Hematopoietic multipotent progenitor cell treated with erythropoietin and hydrocortisone succinate and interleukin-3 and kit ligand, for 6 days (in vitro differentiated cells): Measurements from ENCODE around the gene SLC9A3.
A peak's percentile ranks its signal among the peaks of the same experiment; 100 is the strongest.

Experiments
- DNase-seq: peaks from one replicate; pipeline ENCODE4 v3.0.0-alpha.2; 2015

SLC9A3 gene

GRCh38 chr5:438481-438981 is 85.7 kb downstream of the SLC9A3 start:
- DNase-seq = no peak

- DNase-seq = no peak
Observed at GRCh38 chr5:437281-437771, 86.9 kb downstream of the SLC9A3 start.

DNA sequence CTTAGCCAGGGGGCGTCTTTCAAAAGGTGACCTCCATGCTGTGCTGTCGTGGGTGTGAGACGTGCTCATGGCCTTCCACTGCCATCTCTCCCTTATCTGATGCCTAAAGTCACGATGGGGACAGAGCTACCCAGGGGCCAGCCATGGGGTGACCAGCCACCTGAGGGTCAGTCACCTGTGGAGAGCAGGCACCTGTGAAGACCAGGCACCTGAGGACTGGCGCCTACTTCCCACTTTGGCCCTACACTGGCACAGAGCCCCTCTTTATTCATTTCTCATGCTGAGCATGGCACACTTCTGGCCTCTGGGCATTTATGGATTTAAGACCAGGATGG is 87.6 kb downstream of the SLC9A3 start:
- DNase-seq = no peak

GRCh38 chr5:435961-436640 is 88.1 kb downstream of the SLC9A3 start:
- peak; percentile 55 for DNase-seq

DNA sequence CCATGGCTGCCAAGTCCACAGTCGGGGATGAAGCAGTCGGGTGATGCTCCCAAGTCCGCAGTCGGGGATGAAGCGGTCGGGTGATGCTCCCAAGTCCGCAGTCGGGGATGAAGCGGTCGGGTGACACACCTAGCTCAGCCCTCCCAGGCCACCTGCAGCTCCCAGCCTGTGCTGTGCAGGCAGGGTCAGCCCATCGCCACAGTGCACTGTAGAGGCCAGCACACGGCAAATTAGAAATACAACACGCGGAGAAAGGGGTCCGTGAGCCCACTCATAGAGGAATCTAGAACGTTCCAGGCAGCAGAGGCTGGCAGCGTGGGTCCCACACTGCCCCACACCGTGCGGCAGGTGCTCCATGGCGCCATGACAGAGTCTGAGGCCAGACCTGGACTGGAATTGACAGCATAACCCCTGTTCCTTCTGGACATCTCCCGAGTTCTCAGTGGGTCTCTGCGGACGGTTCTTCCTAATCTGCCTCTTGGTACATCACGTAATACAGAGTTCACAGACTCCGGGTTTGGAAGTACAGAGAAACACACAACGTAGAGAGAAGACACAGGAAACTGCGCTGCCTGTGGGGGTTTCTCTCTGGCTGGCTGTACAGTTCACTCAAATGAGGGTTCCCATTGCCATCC is 89.0 kb downstream of the SLC9A3 start:
- no peak for DNase-seq

DNA sequence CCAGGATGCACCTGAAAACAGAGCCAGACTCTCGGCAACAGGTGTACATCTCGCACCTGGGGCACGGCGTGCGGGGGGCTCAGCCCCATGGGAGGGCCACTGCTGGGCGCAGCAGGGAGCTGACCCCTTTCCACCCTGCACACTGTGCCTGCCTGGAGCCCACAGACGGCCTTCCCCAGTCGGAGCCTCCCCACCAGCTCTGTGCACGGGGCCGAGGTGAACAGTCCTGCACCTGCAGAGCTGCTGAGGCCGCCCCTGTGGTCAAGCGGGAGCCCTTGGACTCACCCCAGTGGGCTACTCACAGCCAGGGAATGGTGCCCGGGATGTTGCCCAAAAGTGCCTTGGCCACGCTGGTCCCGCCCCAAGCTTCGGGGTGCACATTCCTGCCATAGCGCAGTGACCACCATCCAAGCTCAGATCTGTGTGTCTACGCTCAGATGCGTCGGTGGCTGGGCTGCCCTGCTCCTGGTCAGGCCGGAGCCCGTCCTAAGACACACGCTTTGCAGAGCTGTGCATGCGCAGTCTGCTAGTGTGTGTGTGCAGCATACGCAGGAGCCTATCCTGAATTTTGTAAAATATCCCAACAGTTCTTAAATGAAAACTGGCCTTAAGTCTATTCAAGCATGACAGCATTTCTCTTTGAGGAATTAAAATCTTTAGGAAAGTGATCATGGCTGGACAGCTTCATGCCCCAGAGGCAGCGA is 89.7 kb downstream of the SLC9A3 start:
- no peak for DNase-seq

DNA sequence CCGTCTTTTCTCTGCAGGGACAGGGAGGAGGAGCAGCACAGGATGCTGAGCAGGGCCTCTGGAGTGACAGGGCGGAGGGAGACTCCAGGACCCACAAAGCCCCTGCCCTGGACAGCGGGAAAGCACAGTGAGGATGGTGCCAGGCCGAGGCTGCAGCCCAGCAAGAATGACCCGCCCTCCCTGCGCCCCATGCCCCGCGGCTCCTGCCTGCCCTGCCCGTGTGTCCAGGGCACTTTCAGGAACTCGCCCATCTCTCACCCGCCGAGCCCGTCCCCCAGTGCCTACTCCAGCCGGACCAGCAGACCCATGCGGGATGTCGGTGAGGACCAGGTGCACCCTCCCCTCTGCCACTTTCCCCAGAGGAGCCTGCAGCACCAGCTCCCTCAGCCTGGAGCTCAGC is 90.4 kb downstream of the SLC9A3 start:
- DNase-seq = no peak

DNA sequence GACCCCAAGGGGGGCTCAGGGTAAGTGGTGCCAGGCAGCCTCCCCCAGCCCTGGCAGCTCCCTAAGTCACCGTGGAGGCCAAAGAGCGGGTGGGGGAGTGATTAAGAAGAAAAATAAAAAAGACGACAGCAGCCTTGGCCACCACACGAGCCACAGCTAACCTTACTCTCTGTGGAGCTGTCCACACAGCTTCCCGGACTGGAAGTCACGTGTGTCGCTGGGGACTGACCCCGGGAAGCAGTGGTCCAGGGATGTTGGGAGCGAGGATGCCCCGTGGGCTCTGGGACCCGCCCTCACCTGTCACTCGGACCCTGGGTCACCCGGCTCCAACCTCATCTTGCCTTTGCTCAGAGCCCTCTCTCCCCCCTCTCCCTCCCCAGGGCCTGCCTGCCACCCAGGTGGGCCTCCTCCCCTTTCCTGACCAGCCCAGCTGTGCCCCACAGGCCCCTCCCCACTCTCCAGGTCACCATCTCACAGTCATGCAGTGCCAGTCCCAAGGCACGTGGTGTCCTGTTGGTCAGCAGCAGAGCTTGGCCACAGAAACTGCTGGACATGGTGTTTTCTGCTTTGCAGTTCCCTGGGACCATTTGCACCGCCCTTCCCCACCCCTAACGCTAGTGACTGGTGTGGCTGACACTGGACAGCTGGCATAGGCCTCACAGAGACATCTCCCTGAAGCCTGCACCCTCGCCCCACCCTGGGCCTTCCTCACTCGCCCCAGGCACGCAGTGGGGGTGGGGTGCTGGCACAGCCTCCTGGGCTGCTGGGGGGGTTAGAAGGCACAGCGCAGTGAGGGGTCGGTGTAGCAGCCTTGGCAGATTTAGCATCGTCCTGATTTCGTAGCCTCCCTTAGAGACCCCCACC is 91.1 kb downstream of the SLC9A3 start:
- DNase-seq = no peak

- no peak for DNase-seq
Observed at GRCh38 chr5:432201-432927, 91.9 kb downstream of the SLC9A3 start.

DNA sequence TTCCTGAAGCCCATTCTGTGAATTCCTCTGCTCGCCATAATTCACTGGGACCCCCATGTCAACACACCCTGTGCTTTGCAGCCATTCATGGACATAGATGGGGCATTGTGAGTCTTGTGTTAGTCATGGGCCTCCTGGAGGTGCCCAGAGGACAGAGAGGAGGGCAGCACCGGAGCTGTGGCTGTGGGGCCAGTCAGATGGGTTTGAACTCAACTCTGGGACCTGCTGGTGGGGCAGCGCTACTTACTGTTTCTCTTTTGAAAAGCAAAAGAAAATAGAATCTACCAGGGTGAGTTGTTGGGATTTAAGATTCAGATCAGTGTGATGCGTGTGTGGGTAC is 92.6 kb downstream of the SLC9A3 start:
- no peak for DNase-seq

DNA sequence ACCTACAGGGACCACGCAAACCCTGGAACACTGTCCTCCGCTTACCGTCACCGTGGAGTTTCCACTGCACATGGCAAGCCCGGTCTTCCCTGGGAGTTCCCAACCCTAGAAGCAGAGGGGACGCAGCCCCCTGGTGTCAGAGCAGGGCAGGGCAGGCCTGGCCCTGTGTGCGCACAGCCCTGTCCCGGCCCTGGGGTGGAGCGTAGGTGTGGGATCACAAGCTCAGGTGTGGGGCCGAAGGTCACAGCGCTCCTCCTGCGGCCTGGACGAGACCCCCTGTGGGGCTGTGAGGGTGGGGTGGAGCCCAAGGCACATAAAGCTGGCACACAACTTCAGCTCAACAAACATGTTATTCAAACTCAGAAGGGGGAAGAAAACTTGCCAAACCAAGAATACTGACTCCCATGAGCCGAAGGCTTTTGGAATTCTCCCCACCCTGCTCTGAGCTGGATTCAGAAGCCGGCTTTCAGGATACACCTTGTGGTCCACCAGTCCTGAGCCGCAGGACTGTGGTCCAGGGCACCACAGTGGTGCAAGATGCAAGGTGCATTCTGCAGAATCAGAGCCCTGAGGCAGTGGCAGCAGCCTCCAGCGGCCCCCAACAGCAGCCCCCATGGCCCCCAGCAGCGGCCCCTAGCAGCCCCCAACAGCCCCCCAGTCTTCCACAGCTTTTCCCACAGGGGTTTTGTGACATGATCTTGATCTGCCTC is 93.1 kb downstream of the SLC9A3 start:
- peak; percentile 76 for DNase-seq

GRCh38 chr5:430214-430925 is 93.9 kb downstream of the SLC9A3 start:
- DNase-seq = no peak

DNA sequence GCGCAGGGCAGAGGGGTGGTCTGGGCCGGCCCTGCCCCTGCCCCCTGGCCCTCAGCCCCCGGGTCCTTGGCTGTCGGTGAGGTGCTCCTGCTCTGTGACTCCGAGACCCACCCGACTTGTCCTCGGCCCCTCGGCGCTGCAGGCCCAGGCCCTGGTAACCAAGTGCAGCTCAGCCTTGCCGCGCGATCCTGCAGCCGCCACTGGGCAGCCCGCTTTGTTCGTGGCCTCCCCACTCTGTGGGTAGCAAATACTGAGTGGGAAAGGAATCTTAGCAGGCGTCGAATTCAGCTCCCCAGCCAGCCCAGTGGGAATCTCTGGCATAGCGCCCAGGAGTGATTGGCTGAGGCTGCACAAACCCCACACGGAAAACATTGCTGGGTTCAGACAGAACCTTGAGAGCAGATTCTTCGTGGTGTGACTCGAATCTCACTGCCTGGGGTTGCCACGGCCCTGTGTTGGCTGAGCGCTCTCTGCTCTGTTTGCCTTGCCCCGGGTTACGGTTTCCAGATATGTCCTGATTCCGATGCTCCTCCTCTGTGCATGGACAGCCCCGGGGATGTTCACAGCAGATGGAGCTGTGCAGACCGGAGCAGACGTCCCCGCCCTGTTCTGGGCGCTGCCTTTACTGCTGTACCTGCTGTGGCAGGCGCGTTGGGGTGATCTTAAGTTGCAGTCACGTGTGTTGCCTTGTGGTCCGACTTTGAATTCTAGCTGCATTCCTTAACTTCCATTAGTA is 94.6 kb downstream of the SLC9A3 start:
- no peak for DNase-seq

- DNase-seq = no peak
Observed at GRCh38 chr5:428754-429452, 95.3 kb downstream of the SLC9A3 start.

DNA sequence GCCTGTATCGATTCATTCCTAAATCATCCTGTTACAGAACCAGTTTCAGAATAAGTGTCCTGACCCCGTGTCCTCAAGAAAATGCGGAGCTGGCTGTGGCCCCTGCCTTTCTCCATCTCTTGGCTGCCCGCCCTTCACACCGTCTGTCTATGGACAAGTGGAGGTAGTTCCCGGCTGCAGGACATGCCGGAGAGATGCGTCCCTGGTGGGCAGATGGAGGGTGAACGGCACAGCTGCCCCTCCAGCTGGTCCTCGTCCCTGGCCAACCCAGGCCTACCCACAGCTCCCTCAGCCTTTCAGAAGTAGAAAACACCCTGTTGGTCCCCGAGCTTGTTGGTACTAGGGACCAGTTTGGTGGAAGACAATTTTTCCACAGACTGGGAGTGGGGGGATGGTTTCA is 96.0 kb downstream of the SLC9A3 start:
- no peak for DNase-seq

GRCh38 chr5:427415-428087 is 96.7 kb downstream of the SLC9A3 start:
- no peak for DNase-seq

GRCh38 chr5:426392-426976 is 97.8 kb downstream of the SLC9A3 start:
- no peak for DNase-seq

- DNase-seq = peak; percentile 78
Observed at GRCh38 chr5:425714-426113, 98.5 kb downstream of the SLC9A3 start.
